GM21737 (cell line): ENCODE measurements around the gene ANKHD1.

Experiments
- ATAC-seq: cut with Tn5 transposase; IDR thresholded peaks from one replicate; pipeline ENCODE4 v1.9.1; 2021; ENCODE audit warnings: mild to moderate bottlenecking, moderate library complexity; ENCODE audit not compliant: unreplicated experiment

Gene ANKHD1

GRCh38 chr5:140557965-140558364 lies 156.3 kb downstream of the ANKHD1 start:
- ATAC-seq = no peak

GRCh38 chr5:140558542-140558941 lies 156.9 kb downstream of the ANKHD1 start:
- no peak for ATAC-seq

GRCh38 chr5:140560227-140560626 lies 158.6 kb downstream of the ANKHD1 start:
- ATAC-seq = no peak

GRCh38 chr5:140561753-140562523 lies 160.3 kb downstream of the ANKHD1 start:
- no peak for ATAC-seq

- no peak for ATAC-seq
Observed at GRCh38 chr5:140563596-140563995, 162.0 kb downstream of the ANKHD1 start.

GRCh38 chr5:140564196-140565023 lies 162.8 kb downstream of the ANKHD1 start, which contains the start of the genes APBB3 and SLC35A4:
Gene APBB3 (minus strand): TSS chr5:140564598. CDS start chr5:140564245, 353 bp downstream.
Gene SLC35A4 (plus strand): TSS chr5:140564828. CDS start chr5:140567170, 2,342 bp downstream.
- peak; percentile 83 for ATAC-seq

GRCh38 chr5:140565024-140565779 lies 163.6 kb downstream of the ANKHD1 start:
- no peak for ATAC-seq

- no peak for ATAC-seq
Observed at GRCh38 chr5:140565780-140566095, 164.1 kb downstream of the ANKHD1 start.

GRCh38 chr5:140566665-140567064 lies 165.0 kb downstream of the ANKHD1 start:
- no peak for ATAC-seq

GRCh38 chr5:140567136-140567818 lies 165.6 kb downstream of the ANKHD1 start:
- ATAC-seq = no peak

GRCh38 chr5:140567871-140568270 lies 166.2 kb downstream of the ANKHD1 start:
- no peak for ATAC-seq

GRCh38 chr5:140568443-140569063 lies 166.9 kb downstream of the ANKHD1 start:
- ATAC-seq = no peak

- ATAC-seq = no peak
Observed at GRCh38 chr5:140569197-140569596, 167.6 kb downstream of the ANKHD1 start.

GRCh38 chr5:140570058-140570457 lies 168.4 kb downstream of the ANKHD1 start:
- no peak for ATAC-seq

- no peak for ATAC-seq
Observed at GRCh38 chr5:140570488-140570887, 168.9 kb downstream of the ANKHD1 start.

GRCh38 chr5:140571105-140571504 lies 169.5 kb downstream of the ANKHD1 start:
- ATAC-seq = no peak

GRCh38 chr5:140573683-140574082 lies 172.1 kb downstream of the ANKHD1 start:
- ATAC-seq = no peak

GRCh38 chr5:140574165-140574564 lies 172.5 kb downstream of the ANKHD1 start:
- no peak for ATAC-seq

- no peak for ATAC-seq
Observed at GRCh38 chr5:140575309-140575708, 173.7 kb downstream of the ANKHD1 start.

- ATAC-seq = no peak
Observed at GRCh38 chr5:140576776-140577201, 175.2 kb downstream of the ANKHD1 start.
